ENCODE data around the gene PARP11.

PARP11 gene

DNA sequence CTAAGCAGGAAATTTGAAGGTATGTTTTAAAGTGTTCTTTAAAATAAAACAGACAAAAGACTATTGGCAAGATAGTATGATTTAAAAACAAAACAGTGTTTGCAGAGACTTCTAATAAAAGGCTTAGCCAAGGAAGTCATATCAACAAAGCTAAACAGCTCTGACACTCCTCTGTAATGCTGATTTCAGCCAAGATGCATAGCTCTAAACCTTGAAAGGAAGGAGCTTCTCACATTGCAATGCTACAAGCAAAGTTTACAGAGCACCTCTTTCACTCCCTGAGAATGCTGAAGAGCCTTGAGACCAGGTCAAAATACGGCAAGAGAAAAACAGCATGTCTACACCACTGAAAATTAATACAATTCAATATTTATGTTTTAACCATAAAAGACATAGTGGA lies 51.8 kb downstream of the PARP11 start:
- no peak for DNase-seq (ENCODE audit: low spot score)

DNA sequence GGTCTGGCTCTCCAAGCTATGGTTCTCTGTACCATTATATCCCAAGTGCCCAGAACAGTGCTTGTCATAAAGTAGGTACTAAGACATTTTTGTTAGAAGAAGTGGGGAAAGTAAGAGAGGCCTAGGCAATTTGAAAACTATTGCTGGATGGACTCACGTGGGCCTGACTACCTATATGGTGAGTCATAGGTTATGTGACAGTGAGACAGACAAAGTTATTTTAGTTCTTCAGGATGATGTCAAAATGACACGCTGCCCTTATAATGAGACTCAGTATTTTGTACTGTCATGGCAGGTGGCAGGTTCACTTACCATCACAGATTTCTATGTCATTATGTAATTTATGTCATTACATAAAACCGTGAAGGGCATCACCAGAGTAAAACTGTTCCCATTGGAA lies 53.1 kb downstream of the PARP11 start:
- peak; percentile 41 for DNase-seq (ENCODE audit: low spot score)

DNA sequence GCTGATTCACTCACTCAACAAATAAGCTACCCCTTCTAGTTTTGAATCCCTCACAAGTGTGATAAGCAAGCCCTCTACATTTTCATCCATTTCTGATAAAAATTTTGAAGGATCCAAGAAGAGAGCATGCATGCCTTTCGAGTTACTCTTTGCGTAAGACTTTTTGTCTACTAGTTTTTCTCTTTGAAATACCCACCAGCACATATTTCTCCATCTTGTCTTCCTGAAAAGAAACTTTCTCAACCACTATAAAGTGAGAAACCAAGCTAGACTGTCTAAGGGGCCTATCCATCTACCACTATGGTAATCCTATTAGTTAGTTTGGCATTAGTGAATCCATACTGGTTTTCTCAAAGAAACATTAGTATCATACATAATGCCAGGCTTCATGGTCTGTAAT lies 56.9 kb downstream of the PARP11 start:
- DNase-seq (ENCODE audit: low spot score), result no peak

GRCh38 chr12:3815094-3815766 lies 58.0 kb downstream of the PARP11 start:
- no peak for DNase-seq (ENCODE audit: low spot score)

GRCh38 chr12:3810540-3810939 lies 62.7 kb downstream of the PARP11 start:
- DNase-seq (ENCODE audit: low spot score), result no peak

DNA sequence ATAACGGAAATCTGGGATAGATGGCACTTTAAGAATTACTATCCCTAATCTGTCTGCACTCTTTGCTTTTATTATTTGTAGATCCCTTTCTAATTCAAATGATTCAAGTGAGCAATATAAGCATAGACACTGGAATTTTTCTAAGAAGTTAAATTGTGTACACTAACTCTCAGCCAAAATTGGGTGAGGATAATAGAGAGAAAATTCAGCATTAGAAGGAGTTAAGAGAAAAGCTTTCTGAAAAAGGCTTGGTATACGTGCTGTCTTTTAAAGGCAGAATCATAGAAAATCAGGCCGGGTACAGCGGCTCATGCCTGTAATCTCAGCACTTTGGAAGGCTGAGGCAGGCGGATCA lies 63.2 kb downstream of the PARP11 start:
- DNase-seq (ENCODE audit: low spot score), result no peak

DNA sequence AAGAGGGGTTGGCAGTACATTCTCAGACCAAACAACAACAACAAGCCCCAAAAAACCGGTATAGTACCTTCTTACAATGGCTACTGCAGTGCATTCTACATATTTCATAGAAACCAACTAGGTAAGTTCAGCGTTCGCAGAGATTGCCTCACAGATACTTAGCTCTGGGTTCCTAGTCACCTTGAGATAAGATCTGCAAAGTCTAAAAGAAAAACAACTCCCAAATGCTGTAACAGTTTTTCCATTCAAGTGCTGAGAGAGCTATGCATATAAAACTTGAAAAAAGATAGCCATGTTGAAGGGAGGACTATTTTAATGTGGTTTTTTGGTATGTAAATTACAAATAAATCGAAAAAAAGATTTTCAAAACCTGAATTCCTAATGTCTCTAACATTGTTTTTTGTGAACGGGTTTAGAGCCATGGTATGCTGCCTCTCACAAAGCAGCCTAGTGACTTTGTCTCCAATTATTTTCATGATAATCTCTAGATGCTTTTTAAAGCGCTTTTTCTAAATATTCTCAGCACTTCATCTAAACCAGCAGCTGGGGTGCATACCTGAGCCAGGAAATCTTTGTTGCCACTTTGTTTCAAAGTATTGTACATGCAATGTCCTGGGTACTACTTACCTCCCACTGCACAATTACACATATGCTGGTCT lies 63.7 kb downstream of the PARP11 start:
- no peak for DNase-seq (ENCODE audit: low spot score)

DNA sequence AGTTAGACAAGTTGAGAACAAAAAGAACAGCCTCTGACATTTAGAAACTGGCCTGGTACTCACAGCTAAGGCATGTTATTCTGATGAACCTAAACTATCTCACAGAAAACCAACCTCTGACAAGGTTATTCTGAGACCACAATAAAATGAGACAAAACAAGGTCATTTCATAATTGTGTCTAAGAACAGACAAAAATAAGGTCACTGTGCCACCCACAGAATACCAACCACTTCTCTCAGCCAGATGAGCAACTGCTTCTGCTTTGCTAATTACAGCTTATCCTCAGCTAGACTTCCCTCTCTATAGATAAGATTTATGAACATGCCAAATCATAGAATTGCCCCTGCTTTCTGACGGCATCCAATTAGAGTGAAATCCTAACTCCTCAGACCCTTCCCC lies 68.1 kb downstream of the PARP11 start:
- no peak for DNase-seq (ENCODE audit: low spot score)

DNA sequence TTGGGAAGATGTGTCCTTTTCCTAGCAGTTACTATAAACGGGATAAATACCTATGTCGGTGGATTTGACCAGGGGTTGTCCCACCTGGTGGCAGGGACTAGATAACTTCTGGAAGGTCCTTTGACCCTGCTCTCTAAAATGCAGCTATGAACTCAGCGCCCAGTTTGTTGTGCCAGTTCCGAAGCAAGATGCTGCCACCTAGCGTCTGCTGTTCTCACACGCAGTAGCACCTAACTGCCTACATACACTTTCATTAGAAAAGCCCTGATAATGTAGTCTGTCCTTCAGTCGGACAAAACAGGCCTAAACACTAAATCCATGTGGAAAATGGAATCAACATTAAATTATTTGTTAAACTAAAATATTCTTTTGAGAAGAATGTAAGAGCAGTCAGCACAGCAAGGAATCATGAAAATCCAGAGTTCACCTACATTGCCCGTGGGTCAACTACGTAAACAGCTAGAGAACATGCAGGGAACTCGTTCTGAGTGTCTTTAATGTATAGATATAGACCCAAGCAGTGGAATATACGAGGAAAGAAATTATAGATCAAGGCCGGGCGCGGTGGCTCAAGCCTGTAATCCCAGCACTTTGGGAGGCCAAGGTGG lies 69.2 kb downstream of the PARP11 start:
- DNase-seq (ENCODE audit: low spot score), result peak; percentile 56

GRCh38 chr12:3802721-3803120 lies 70.5 kb downstream of the PARP11 start:
- DNase-seq (ENCODE audit: low spot score), result no peak

- DNase-seq (ENCODE audit: low spot score), result no peak
These were observed 75.6 kb downstream of the PARP11 start for GRCh38 chr12:3797531-3798048.

DNA sequence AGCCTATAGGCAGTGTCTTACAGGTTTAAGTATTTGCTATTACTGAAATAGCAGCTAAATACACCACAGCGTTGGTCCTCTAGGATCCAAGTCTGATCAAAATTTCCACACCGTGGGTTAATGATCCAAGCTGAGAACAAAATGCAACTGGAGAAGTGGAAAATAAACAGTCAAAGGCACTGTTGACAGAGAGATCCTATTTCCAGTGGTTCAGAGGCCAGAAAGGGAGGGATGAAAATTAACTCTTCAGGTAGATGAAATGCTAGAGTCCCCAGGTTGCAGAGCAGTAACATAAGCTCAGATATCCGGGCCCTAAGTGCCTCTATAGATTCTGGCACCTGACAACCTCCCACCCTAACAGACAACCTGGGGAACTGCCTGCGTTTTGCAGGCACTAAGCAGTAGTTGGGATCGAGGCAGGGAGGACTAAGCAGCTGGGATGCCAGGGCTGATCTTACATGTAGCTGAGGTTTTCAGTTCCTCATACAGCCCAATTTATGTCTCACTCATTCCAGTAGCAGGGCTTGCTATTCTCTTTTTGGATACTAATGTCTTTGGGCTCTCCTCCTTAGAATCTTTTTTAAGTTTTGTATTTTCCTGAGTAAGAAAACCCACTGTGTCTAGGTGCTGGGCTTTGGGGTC lies 77.6 kb downstream of the PARP11 start:
- DNase-seq (ENCODE audit: low spot score), result no peak

GRCh38 chr12:3795066-3795465 lies 78.1 kb downstream of the PARP11 start:
- DNase-seq (ENCODE audit: low spot score), result no peak

- DNase-seq (ENCODE audit: low spot score), result no peak
These were observed 80.4 kb downstream of the PARP11 start for GRCh38 chr12:3792623-3793288.

DNA sequence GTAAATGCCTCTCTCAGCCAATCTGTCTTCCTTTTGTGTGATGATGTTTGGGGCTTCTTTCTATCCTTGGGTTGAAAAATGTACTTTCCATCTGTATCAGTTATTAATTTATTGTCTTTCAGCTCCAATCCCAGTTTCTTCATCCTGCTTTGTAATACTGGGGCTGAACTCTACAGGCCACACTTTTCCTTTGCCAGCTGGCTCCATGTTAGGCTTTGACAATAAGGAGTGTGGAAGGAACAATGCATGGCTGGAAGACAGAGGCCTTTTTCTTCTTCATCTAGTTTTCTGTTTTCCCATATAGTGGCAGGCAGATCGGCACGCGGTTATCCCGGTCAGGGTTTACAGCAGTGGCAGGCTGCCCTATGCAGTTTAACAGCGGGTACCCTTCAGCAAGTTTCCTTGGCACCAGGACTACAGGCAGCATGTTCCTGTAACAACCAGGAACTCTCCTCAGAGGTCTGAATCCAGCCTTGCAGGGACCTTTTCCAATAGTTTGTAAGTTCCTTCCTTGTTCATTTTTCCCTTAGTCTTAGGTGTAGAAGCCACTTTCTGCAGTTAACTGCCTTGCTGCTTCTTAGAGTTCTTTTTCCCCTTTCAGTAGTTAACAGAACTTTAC lies 81.8 kb downstream of the PARP11 start:
- no peak for DNase-seq (ENCODE audit: low spot score)

DNA sequence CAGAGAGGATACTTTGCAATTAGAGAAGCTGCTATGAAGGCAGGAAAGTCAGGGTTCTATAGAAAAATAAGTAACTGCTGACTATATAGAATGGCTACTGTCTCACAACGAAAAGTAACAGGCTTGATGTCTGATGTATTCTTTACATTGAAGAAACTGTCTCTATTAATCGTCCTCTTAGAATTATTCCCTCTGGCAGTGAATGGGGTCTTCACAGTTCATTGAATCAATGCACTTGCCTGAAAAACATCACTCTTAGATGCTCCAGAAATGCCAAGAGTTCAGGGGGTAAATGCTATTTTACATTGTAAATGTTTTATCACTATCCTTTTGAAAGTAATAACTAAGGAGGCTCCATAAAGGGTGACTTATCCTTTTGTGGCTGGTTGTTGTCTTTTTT lies 82.6 kb downstream of the PARP11 start:
- no peak for DNase-seq (ENCODE audit: low spot score)

DNA sequence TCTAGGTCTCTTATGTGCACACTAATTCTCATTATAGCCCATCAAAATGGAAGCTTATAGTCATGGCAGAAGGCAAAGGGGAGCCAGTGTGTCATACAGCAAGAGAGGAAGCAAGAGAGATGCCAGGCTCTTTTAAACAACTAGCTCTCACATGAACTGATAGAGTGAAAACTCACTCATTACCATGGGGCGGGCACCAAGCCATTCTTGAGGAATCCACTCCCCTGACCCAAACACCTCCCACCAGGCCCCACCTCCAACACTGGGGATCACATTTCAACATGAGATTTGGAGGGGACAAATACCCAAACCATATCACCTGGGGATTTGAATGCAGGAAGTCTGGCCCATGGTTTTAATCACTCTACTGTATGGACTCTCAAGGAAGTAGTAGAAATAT lies 83.4 kb downstream of the PARP11 start:
- no peak for DNase-seq (ENCODE audit: low spot score)

- peak; percentile 56 for DNase-seq (ENCODE audit: low spot score)
These were observed 95.9 kb downstream of the PARP11 start for GRCh38 chr12:3777206-3777809.

DNA sequence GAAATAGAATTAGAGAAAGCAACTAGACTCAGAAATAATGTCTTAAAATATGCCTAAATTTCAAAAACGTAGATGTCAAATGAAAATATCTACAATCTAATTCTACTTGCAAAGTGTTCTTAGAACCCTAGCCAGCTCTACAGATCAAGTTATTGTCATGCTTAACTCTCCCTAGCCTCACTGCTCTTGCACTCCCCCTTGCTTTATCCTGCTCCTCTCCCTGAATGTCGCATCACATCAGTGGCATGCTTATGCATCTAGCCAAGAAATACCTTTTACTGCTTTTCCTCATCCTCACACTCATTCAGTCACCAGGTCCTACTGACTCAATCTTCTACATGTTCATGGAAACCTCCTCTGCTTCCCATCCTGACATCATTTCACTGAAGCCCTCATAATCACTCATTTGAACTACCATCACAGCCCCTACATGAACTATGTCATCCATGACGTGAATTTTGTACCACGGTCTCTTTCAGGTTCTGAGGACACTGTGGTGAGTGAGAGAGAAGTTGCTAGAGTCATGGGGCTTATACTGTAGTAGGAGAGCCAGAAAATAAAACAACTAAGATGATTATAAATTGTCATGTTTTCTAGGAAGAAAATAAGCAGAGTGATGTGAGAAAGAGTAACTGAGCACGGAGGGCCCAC lies 97.7 kb downstream of the PARP11 start:
- DNase-seq (ENCODE audit: low spot score), result no peak

GRCh38 chr12:3772380-3772779 lies 100.8 kb downstream of the PARP11 start:
- DNase-seq (ENCODE audit: low spot score), result no peak

DNA sequence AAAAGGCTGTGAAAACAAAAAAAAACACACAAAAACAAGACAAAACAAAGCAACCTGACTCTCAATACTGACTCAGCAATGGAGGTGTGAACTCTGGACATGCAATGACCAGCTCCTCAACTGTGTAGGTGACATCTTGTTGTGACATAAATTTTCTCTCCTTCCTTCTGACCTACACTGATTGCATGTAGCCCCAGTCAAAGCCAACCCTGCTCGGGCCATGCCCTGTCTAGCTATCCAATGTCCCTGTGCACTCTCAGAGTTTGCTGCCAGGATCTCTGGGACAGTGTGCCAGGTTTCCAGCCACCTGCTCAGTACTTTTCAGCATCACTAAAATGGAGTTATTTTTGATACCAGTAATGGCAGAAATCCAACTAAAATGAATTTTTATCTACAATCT lies 101.3 kb downstream of the PARP11 start:
- no peak for DNase-seq (ENCODE audit: low spot score)

Measured in AG08396 (cell line).